ENCODE results near the gene BCL3. TPM values are rescaled to one million over a fixed set of nuclear protein-coding genes. Genes with fewer than 3 reads are reported as not detected.
A peak's percentile ranks its signal among the peaks of the same experiment; 100 is the strongest.
"Not testable (repeated sequence)": the region's sequence is repeated elsewhere in the genome, so short reads cannot be mapped to it uniquely, and the experiment has no call there.

Gene BCL3
- total and polyA plus RNA-seq, 2 of the 4 experiments (the other 2 are of a cell fraction): 1.6 to 26.0 TPM

GRCh38 chr19:44772144-44772543 lies 23.6 kb downstream of the BCL3 start:
- Histone ChIP-seq H2BK20ac (ENCODE audit: low read depth, low read length) (peak overlapping the region; percentile 100; the same call in 1 of the 2 replicates), H2AK5ac (ENCODE audit: low read depth, low read length) (peak overlapping the region; percentile 94; the same call in 1 of the 2 replicates), H3K4me1 (ENCODE audit: control insufficient read depth, insufficient read depth, low read length) (peaks cover 12% of the 10 kb centered on the region), H3K9me1 (ENCODE audit: insufficient read depth, low read length) (peaks cover 15% of the 10 kb centered on the region), H2BK5ac (ENCODE audit: low read depth, low read length, poor library complexity, severe bottlenecking) (peak overlapping the region; percentile 57), H2BK15ac (ENCODE audit: low read depth, low read length) (peak overlapping the region; percentile 93; the same call in 1 of the 3 replicates), H3K14ac (replicated peaks; ENCODE audit: low read depth, low read length) (peak overlapping the region; percentile 98; the same call in 1 of the 2 replicates), H2BK120ac (ENCODE audit: low read depth, low read length) (peak overlapping the region; percentile 100; the same call in 1 of the 2 replicates), H4K91ac (ENCODE audit: insufficient read depth, low read depth, low read length) (peak overlapping the region; percentile 97; the same call in 1 of the 2 replicates), H4K8ac (ENCODE audit: low read depth in 2 of 2, low read length in 2 of 2) (peak overlapping the region; percentile 45 to 90; a peak in 2 of 4 replicates), H3K4ac (ENCODE audit: low read depth, low read length) (peak overlapping the region; percentile 99; the same call in 1 of the 2 replicates)
- H3K9me3 ChIP-seq (ENCODE audit: control insufficient read depth, insufficient read depth, low read length); H4K5ac ChIP-seq (ENCODE audit: low read depth, low read length); H3K27me3 ChIP-seq (ENCODE audit: control insufficient read depth, insufficient read depth, low read length); H3K9ac ChIP-seq (ENCODE audit: low read depth, low read length); H3K23ac ChIP-seq (ENCODE audit: low read depth, low read length); H3K56ac ChIP-seq (ENCODE audit: extremely low read depth, insufficient read depth, low read length); DNase-seq; H2AK9ac ChIP-seq (replicated peaks; ENCODE audit: low read depth, low read length, poor library complexity); BruUV-seq (replicated peaks); H3K79me1 ChIP-seq (ENCODE audit: low read depth in 1 of 2, low read length in 2 of 2); H3K27ac ChIP-seq (ENCODE audit: insufficient read depth, low read length); H3K4me2 ChIP-seq (ENCODE audit: low read depth, low read length); H3K18ac ChIP-seq (ENCODE audit: low read depth, low read length); H3K36me3 ChIP-seq (ENCODE audit: control insufficient read depth, insufficient read depth, low read length); ATAC-seq (ENCODE audit: low read depth); H2AFZ ChIP-seq (replicated peaks; ENCODE audit: low read length, poor library complexity); H3K4me3 ChIP-seq (ENCODE audit: insufficient read depth, low read depth, low read length); dilution Hi-C loops (cut with HindIII; ENCODE audit: low sequenced_read_pairs, unreplicated experiment); H4K20me1 ChIP-seq (ENCODE audit: insufficient read depth, low read length): not testable (repeated sequence)
- ChIA-PET CTCF (interaction anchor here (0.6 to 6.0 kb wide), 3 partner anchors 48 to 242 kb away, joined by 3 to 71 read pairs (median 5); no protein-coding TSS in a partner anchor), POLR2A (ENCODE audit: unreplicated experiment) (interaction anchor here (0.6 kb wide), 1 partner anchor 30 kb away, joined by 8 read pairs; no protein-coding TSS in a partner anchor)
- intact Hi-C loops (cut with micrococcal nuclease) (loop anchor here (5.0 kb wide), 1 partner anchor 185 kb away; no protein-coding TSS in a partner anchor), in situ Hi-C loops (cut with MboI; ENCODE audit: low sequenced_read_pairs) (loop anchor here (5.0 kb wide), 1 partner anchor 50 kb away; no protein-coding TSS in a partner anchor)
- WGBS, 2 experiments (ENCODE audit: extremely low coverage in 2 of 2, insufficient read length in 1 of 2): 60% methylated on average over 2 of the region's 18 CpGs; no CpG with 5 or more reads in 1 of the 2 experiments
